GM18517 (cell line): ENCODE measurements around the gene LTBP1.
"Not testable (repeated sequence)": the region's sequence is repeated elsewhere in the genome, so short reads cannot be mapped to it uniquely, and the experiment has no call there.

Experiments
- ATAC-seq: cut with Tn5 transposase; IDR thresholded peaks from one replicate; pipeline ENCODE4 v1.9.1; 2021; ENCODE audit warnings: mild to moderate bottlenecking, moderate library complexity; ENCODE audit not compliant: unreplicated experiment

Gene LTBP1

GRCh38 chr2:32960647-32961403, 14.1 kb downstream of the LTBP1 start:
- ATAC-seq, result no peak

DNA sequence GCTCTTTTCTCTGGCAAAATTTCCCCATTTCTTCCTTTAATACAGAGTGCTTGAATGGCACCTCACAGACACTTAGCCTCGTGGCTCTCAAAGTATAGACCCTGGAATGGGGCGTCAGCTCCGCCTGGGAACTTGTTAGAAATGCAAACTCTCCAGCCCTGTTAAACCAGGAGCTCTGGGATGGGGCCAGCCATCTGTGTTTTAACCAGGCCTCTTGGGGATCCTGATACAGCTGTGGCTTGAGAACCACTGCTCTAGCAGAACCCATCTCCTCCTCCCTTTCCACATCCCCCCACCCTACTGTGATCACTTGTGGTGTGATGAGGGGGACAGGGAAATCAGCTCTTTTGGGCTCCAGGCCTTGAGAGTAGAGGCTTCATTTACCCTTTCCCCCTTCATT, 15.9 kb downstream of the LTBP1 start:
- ATAC-seq, result no peak

- no peak for ATAC-seq
Observed at GRCh38 chr2:32963941-32964340, 17.2 kb downstream of the LTBP1 start.

DNA sequence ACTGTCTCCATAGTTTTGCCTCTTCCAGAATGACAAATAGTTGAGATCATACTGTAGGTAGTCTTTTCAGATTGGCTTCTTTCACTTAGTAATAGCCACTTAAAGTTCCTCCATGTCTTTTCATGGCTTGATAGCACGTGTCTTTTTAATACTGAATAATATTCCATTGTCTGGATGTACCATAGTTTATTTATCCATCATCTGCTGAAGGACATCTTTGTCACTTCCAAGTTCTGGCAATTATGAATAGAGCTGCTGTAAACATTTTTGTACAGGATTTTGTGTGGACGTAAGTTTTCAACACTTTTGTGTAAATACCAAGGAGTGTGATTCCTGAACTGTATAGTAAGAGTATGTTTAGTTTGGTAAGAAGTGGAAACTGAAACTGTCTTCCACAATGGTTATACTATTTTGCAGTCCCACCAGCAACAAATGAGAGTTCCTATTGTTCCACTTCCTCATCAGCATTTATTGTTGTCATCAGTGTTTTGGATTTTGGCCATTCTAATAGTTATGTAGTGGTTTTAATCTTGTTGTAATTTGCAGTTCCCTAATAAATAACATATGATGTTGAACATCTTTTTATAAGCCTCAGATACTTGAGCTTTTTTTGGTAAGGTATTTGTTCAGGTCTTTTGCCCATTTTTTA, 18.9 kb downstream of the LTBP1 start:
- ATAC-seq, result no peak

DNA sequence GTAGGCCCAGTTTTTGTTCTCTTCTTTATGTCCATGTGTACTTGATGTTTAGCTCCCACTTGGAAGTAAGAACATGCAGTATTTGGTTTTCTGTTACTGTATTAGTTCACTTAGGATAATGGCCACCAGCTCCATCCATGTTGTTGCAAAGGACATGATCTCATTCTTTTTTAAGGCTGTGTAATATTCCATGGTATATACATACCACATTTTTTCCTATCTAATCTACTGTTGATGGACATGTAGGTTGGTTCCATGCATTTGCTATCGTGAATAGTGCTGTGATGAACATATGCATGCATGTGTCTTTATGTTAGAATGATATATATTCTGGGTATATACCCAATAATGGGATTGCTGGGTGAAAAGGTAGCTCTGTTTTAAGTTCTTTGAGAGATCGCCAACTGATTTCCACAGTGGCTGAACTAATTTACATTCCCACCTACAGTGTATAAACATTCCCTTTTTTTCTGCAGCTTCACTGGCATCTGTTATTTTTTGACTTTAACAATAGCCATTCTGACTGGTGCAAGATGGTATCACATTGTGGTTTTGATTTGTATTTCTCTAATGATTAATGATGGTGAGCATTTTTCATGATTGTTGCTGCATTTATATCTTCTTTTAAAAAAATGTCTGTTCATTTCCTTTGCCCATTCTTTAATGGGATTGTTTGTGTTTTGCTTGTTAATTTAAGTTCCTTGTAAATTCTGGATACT, 22.9 kb downstream of the LTBP1 start:
- no peak for ATAC-seq

DNA sequence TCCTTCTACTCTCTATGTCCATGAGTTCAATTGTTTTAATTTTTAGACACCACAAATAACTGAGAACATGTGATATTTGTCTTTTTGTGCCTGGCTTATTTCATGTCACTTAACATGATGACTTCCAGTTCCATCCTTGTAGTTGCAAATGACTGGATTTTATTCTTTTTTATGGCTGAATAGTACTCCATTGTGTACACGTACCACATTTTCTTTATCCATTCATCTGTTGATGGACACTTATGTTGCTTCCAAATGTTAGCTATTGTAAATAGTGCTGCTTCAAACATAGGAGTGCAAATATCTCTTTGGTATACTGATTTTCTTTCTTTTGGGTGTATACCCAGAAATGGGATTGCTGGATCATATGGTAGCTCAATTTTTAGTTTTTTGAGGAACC, 27.0 kb downstream of the LTBP1 start:
- not testable (repeated sequence) for ATAC-seq

DNA sequence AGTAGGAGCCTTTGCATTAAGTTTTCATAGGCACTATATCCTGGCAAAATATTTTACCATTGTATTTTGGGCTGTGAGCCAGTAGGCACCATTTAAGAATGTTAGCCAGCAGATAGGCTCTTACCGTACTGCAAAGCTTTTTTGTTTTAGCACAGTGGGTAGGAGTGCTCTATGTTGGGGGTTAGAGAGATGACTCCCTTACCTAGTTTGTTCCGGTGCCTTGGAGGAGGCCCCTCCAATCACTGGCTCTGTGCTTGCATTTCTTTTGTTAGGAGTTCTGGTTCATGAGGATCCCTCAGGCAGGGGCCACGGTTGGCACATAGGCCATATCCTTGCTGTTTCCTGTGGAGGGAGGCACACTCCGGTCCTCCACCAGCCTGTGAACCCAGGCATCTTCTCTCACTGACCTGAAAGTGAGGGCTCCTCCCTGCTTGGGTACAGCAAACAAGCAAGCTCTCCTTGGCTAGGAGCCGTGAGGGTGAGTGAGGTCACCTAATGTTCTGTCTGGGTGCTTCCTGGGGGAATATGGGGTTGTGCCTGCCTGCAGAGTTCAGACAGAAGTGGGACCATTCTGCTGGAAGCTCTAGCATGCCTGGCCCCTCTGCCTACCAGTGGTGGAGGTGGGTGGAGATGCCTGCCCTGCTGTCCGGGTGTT, 29.8 kb downstream of the LTBP1 start:
- no peak for ATAC-seq

DNA sequence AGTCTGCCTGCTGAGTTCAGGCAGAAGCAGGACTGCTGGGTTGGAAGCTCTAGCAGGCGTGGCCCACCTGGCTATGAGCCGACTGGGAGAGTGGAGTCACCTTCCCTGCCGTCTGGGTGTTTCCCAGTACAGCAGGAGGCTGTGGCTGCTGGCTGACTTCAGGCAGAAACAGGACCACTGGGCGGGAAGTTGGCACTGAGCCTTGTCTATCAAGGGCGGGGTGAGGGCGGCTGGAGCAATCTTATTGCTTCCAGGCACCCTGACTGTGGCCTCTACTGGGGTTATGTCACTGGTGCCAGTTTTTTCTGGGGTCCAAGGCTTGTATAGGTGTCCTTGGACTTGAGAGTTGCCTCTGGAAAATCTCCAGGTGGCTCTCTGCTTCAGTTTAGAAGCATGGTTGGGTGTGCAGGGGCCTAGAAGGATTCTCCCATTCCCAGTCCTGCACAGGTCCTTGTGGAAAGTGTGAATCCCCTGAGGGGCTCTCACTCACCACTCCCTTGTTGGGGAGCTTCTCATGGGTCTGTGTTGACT, 30.5 kb downstream of the LTBP1 start:
- ATAC-seq, result no peak

GRCh38 chr2:32981612-32982011, 34.9 kb downstream of the LTBP1 start:
- no peak for ATAC-seq

DNA sequence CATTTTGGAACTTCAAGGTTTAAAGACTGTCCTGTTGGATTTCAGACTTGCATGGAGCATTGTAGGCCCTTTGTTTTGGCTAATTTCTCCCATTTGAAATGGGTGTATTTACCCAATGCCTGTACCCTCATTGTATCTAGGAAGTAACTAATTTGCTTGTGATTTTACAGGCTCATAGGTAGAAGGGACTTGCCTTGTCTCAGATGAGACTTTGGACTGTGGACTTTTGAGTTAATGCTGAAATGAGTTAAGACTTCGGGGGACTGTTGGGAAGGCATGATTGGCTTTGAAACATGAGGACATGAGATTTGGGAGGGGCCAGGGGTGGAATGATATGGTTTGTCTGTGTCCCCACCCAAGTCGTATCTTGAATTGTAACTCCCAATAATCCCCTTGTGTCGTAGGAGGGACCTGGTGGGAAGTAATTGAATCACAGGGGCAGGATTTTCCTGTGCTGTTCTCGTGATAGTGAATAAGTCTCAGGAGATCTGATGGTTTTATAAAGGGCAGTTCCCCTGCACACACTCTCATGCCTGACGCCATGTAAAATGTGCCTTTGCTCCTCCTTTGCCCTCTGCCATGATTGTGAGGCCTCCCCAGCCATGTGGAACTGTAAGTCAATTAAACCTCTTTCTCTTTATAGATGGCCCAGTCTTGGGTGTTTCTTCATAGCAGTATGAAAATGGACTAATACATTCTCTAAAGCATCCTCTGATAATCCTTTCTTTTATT, 36.6 kb downstream of the LTBP1 start:
- not testable (repeated sequence) for ATAC-seq

DNA sequence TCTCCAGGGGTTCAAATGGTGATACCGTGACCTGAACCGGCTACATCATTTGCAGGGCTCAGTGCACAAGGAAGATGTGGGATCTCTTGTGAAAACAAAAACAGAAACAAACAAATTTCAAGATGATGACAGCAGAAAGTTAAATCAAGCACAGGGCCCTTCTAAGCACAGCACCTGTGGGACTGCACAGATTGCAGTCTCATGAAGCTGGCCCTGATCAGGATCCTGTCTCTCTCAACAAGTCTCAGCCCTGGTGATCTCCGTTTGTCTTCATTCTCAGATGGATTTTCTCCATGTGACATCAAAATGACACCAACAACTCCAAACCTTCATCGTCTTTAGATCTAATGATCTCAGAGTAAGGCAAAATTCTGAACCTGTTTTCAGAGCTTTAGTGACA, 39.7 kb downstream of the LTBP1 start:
- no peak for ATAC-seq

GRCh38 chr2:32988525-32988924, 41.8 kb downstream of the LTBP1 start:
- no peak for ATAC-seq

DNA sequence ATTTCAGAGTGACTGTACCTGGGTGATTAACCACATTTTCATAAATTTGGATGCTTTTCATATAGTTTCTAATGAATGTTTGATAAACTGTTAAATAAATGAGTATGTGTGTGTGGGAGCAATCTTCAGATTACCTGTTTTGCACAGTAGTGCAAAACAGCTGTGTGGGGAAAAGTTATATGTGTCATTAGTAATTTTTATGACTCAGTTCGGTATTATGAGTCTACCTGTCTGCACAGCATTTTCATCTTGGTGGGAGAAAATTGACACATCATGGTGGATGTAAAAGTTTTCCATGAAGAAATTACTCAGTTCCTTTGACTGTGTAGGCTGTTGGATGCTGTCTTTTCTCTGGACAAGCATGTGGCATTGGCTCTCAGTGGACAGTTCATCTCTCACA, 43.8 kb downstream of the LTBP1 start:
- no peak for ATAC-seq

- no peak for ATAC-seq
Observed at GRCh38 chr2:32991091-32991845, 44.5 kb downstream of the LTBP1 start.

DNA sequence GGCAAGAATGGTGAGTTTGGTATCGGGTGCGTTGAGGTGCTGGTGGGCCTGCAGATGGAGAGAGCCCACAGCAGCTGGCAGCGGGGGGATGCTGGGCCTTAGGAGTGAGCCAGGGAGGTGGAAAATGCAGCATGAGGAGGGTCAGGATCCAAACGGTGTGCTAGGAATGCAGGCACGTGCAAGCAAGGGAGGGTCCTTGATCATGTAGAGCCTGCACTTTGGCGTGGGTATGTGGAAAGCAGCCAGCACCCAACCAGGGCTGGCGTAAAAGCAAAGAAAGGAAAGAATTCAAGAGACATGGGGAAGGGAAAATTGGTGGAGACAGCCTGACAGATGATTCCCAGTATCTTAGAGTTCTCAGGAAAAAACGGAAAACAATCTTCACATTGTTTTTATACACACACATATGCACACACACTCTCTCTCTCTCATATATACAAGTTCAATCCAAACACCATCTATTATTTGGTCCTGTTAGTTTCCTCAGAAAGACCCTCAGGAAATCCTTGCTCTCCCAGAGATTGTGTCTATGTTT, 46.3 kb downstream of the LTBP1 start:
- ATAC-seq, result no peak

DNA sequence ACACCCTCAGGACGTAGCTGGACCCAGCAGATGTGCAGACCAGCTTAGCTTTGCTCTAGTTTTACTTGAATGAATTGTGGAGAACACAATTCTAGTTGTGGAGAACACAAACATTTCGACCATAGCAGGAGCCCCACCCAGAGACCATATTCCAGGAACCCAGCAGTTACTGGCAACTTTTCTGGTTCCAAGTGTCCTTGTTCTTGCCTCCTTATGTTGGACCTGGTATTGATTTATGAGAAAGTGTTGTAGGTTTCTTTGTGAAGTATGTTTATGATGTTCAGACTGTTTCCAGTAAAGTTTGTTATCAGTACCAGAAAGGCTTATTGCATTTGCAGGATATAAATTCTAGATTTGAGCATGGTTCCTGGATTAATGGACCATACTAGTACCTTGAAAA, 51.0 kb downstream of the LTBP1 start:
- ATAC-seq, result no peak

DNA sequence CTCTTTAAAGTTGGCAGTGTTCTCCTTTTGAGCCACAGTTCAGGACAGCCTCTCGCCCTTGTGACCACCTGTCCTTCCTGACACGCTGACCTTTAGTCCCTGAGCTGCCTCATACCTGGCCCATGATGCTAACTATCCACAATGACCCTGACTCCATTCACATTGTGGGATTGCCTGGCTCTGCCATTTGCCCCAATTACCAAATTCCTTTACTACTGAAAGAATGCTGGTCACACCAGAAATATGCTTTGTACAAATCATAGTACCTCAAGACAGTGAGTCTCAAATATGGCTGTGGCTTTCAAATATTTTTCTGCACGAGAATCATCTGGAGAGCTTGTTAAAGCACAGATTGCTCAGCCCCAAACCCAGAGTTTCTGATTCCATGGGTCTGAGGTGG, 54.2 kb downstream of the LTBP1 start:
- no peak for ATAC-seq

- no peak for ATAC-seq
Observed at GRCh38 chr2:33001823-33002222, 55.1 kb downstream of the LTBP1 start.

GRCh38 chr2:33002863-33003262, 56.1 kb downstream of the LTBP1 start:
- ATAC-seq, result no peak

DNA sequence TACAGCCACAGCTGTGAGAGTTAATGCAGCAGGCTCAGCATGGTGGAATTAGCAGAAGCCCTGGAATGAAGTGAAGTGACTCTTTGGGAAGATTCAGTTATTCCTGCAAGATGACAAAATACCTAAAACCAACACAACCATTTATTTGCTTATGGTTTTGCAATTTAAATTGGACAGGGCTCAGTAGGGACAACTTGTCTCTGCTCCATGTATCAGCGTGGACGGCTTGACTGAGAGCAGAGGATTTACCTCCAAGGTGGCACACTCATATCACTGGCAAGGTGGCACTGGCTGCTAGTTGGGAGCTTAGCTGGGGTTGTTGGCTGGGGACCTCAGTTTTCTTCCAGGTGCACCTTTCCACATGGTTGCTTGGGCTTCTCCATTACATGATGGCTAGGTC, 58.3 kb downstream of the LTBP1 start:
- ATAC-seq, result no peak
